ENCODE data around the gene CRIM1. TPM values are rescaled to one million over a fixed set of nuclear protein-coding genes. Genes with fewer than 3 reads are reported as not detected.

The CRIM1 gene
- total and polyA plus RNA-seq, 2 experiments from 2014 or later, result 10.5 to 36.4 TPM

DNA sequence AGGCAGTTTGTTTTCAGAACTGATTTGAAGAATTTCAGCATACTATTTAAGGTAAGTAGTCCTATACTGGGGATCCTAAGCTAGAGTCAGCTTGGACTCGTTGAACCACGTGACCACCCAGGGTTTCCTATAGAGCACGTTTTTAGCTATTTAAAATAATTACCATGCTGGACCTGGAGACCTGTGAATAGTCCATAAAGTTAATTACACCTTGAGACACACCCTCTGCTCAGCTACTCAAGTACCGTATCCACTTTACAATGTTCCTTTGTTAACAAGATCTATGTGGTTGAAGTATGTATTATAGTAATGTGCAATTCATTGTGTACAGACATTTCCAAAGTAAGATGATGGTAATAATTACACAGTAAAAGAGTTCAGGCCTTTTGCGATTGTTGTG is 67.6 kb downstream of the CRIM1 start:
- Histone ChIP-seq H3F3A (replicated peaks; ENCODE audit: low read depth) (no peaks in the 10 kb centered on the region), H3K36me3 (ENCODE audit: insufficient read depth) (no peaks in the 10 kb centered on the region; the same call in 1 of the 2 replicates), H3K4me2 (no peak overlapping the region), H3K9me2 (ENCODE audit: insufficient read depth) (0 out of 2 replicates have a peak, but pooled peaks cover 7% of the 10 kb centered on the region), H4K20me1 (replicated peaks; ENCODE audit: insufficient read depth) (no peaks in the 10 kb centered on the region; the same call in 1 of the 2 replicates), H3K27me3 (ENCODE audit: insufficient read depth) (no peaks in the 10 kb centered on the region), H3K4me3 (no peak overlapping the region), H3K79me2 (replicated peaks; ENCODE audit: insufficient read depth) (peaks cover 98% of the 10 kb centered on the region), H3K27ac (ENCODE audit: low read depth) (no peak overlapping the region), H3K4me1 (ENCODE audit: insufficient read depth) (peaks cover 66% of the 10 kb centered on the region), H2AFZ (no peak overlapping the region)
- H3K4me1 Mint-ChIP-seq, result peaks cover 70% of the 10 kb centered on the region
- no peak overlapping the region for H3K4me3 Mint-ChIP-seq
- peaks cover 8% of the 10 kb centered on the region; the same call in 2 of the 3 replicates for H3K36me3 Mint-ChIP-seq (ENCODE audit: low read depth)
- TF ChIP-seq NANOG (IDR thresholded peaks at IDR 0.05; ENCODE audit: borderline replicate concordance) (no peak), EZH2 (IDR thresholded peaks at IDR 0.05; ENCODE audit: low read depth, unreplicated experiment) (no peak), ZNF114 (CRISPR knock-in tag; IDR thresholded peaks at IDR 0.05) (no peak), EZH2phosphoT487 (IDR thresholded peaks at IDR 0.05; ENCODE audit: unreplicated experiment) (no peak), JUNB (IDR thresholded peaks at IDR 0.05; ENCODE audit: unreplicated experiment) (no peak), ZNF462 (CRISPR knock-in tag; IDR thresholded peaks at IDR 0.05) (no peak), CTCF (conservative IDR thresholded peaks at IDR 0.05; ENCODE audit: low read depth in 2 of 2) (no peak), POLR2AphosphoS5 (IDR thresholded peaks at IDR 0.05; ENCODE audit: low read depth) (no peak), REST (IDR thresholded peaks at IDR 0.05; ENCODE audit: unreplicated experiment) (no peak), STAT1 (IDR thresholded peaks at IDR 0.05; ENCODE audit: unreplicated experiment) (no peak), ZNF331 (CRISPR knock-in tag; IDR thresholded peaks at IDR 0.05; ENCODE audit: low read depth) (no peak), CREB1 (CRISPR knock-in tag; IDR thresholded peaks at IDR 0.05; ENCODE audit: low read depth) (no peak)
- TF ChIP-seq, protein P1, sequence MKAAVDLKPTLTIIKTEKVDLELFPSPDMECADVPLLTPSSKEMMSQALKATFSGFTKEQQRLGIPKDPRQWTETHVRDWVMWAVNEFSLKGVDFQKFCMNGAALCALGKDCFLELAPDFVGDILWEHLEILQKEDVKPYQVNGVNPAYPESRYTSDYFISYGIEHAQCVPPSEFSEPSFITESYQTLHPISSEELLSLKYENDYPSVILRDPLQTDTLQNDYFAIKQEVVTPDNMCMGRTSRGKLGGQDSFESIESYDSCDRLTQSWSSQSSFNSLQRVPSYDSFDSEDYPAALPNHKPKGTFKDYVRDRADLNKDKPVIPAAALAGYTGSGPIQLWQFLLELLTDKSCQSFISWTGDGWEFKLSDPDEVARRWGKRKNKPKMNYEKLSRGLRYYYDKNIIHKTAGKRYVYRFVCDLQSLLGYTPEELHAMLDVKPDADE (IDR thresholded peaks at IDR 0.05), result no peak
- peaks cover 1% of the 10 kb centered on the region for H3K27me3 Mint-ChIP-seq (ENCODE audit: insufficient read depth, low read depth, poor library complexity)
- DNase-seq (ENCODE audit: low spot score), result no peak
- no peaks in the 10 kb centered on the region for H3K9me3 Mint-ChIP-seq
- H3K27ac Mint-ChIP-seq, result no peak overlapping the region; the same call in 1 of the 2 replicates
- no peak for ATAC-seq
